Cardiac septum (tissue), 1 donor: ENCODE measurements around the gene EEF1AKMT1. TPM values are rescaled to one million over a fixed set of nuclear protein-coding genes. Genes with fewer than 3 reads are reported as not detected.
"Not testable (repeated sequence)": the region's sequence is repeated elsewhere in the genome, so short reads cannot be mapped to it uniquely, and the experiment has no call there.

ENCODE experiments used
- DNase-seq: peaks from one replicate; pipeline ENCODE4 v3.0.0-alpha.2; 2020; ENCODE audit warnings: low spot score
- intact Hi-C: fragments of 100-400 bp; cut with DNase I; formaldehyde crosslinking; loops from one replicate; pipeline ENCODE4 v1.14.0; 2022
- total RNA-seq: library from RNA; stranded (reverse); fragmentation: NEBNext Ultra II Directional; extraction: Animal tissue kit (Norgen Biotek cat#: 25700); gene quantifications from one replicate; pipeline ENCODE4 v1.2.1, GENCODE V29; 2021
- donor health status: DM: no; HTN: no; CAD: no.

The EEF1AKMT1 gene
- total RNA-seq, 1 donor from 2014 or later = 6.2 TPM

- intact Hi-C loops = no loop called here
- DNase-seq = no peak
These were observed 65.5 kb downstream of the EEF1AKMT1 start for GRCh38 chr13:20708216-20708615.

GRCh38 chr13:20706661-20707060 is 67.1 kb downstream of the EEF1AKMT1 start:
- intact Hi-C loops = no loop called here
- no peak for DNase-seq

GRCh38 chr13:20704459-20705069 is 69.2 kb downstream of the EEF1AKMT1 start:
- intact Hi-C loops = loop anchor here (5.0 kb wide), 1 partner anchor 177 kb away; the partner anchor contains the start of gene CRYL1

GRCh38 chr13:20703780-20704458 is 69.8 kb downstream of the EEF1AKMT1 start:
- no peak for DNase-seq
- intact Hi-C loops = loop anchor here (5.0 kb wide), 1 partner anchor 177 kb away; the partner anchor contains the start of gene CRYL1

More at GRCh38 chr13:20704459-20705069, 69.2 kb downstream of the EEF1AKMT1 start:
- no peak for DNase-seq

GRCh38 chr13:20702915-20703779 is 70.6 kb downstream of the EEF1AKMT1 start, which contains the start of gene IL17D:
TSS of gene IL17D (plus strand) at chr13:20703699. CDS start at chr13:20704002, 303 bp downstream.
- intact Hi-C loops = loop anchor here (5.0 kb wide), 1 partner anchor 176 kb away; the partner anchor contains the start of gene CRYL1
- DNase-seq = no peak

GRCh38 chr13:20702530-20702914 is 71.2 kb downstream of the EEF1AKMT1 start:
- intact Hi-C loops = loop anchor here (5.0 kb wide), 1 partner anchor 175 kb away; the partner anchor contains the start of gene CRYL1
- DNase-seq = no peak

- no peak for DNase-seq
- intact Hi-C loops = loop anchor here (5.0 kb wide), 1 partner anchor 174 kb away; the partner anchor contains the start of gene CRYL1
These were observed 72.3 kb downstream of the EEF1AKMT1 start for GRCh38 chr13:20701461-20701860.

- intact Hi-C loops = loop anchor here (5.0 kb wide), 1 partner anchor 173 kb away; the partner anchor contains the start of gene CRYL1
- no peak for DNase-seq
These were observed 73.5 kb downstream of the EEF1AKMT1 start for GRCh38 chr13:20700288-20700687.

GRCh38 chr13:20699715-20700114 is 74.0 kb downstream of the EEF1AKMT1 start:
- no peak for DNase-seq
- intact Hi-C loops = loop anchor here (5.0 kb wide), 1 partner anchor 172 kb away; the partner anchor contains the start of gene CRYL1

GRCh38 chr13:20696073-20696472 is 77.7 kb downstream of the EEF1AKMT1 start:
- intact Hi-C loops = no loop called here
- DNase-seq = no peak

- no peak for DNase-seq
- intact Hi-C loops = no loop called here
These were observed 82.1 kb downstream of the EEF1AKMT1 start for GRCh38 chr13:20691616-20692015.

- DNase-seq = no peak
- intact Hi-C loops = no loop called here
These were observed 84.5 kb downstream of the EEF1AKMT1 start for GRCh38 chr13:20689291-20689690.

GRCh38 chr13:20686863-20687579 is 86.7 kb downstream of the EEF1AKMT1 start:
- no peak for DNase-seq
- intact Hi-C loops = no loop called here

GRCh38 chr13:20686167-20686566 is 87.6 kb downstream of the EEF1AKMT1 start:
- intact Hi-C loops = no loop called here

GRCh38 chr13:20685092-20685491 is 88.7 kb downstream of the EEF1AKMT1 start:
- intact Hi-C loops = no loop called here
- DNase-seq = no peak

More at GRCh38 chr13:20686167-20686566, 87.6 kb downstream of the EEF1AKMT1 start:
- no peak for DNase-seq

- DNase-seq = no peak
- intact Hi-C loops = no loop called here
These were observed 89.2 kb downstream of the EEF1AKMT1 start for GRCh38 chr13:20684546-20684945.

- intact Hi-C loops = no loop called here
- DNase-seq = no peak
These were observed 89.7 kb downstream of the EEF1AKMT1 start for GRCh38 chr13:20684041-20684440.

- intact Hi-C loops = no loop called here
- DNase-seq = no peak
These were observed 91.7 kb downstream of the EEF1AKMT1 start for GRCh38 chr13:20682061-20682460.

GRCh38 chr13:20681481-20681880 is 92.3 kb downstream of the EEF1AKMT1 start:
- intact Hi-C loops, DNase-seq: not testable (repeated sequence)
